ENCODE data around the gene NUDT8.

- TF ChIP-seq, protein P1, sequence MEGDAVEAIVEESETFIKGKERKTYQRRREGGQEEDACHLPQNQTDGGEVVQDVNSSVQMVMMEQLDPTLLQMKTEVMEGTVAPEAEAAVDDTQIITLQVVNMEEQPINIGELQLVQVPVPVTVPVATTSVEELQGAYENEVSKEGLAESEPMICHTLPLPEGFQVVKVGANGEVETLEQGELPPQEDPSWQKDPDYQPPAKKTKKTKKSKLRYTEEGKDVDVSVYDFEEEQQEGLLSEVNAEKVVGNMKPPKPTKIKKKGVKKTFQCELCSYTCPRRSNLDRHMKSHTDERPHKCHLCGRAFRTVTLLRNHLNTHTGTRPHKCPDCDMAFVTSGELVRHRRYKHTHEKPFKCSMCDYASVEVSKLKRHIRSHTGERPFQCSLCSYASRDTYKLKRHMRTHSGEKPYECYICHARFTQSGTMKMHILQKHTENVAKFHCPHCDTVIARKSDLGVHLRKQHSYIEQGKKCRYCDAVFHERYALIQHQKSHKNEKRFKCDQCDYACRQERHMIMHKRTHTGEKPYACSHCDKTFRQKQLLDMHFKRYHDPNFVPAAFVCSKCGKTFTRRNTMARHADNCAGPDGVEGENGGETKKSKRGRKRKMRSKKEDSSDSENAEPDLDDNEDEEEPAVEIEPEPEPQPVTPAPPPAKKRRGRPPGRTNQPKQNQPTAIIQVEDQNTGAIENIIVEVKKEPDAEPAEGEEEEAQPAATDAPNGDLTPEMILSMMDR (IDR thresholded peaks at IDR 0.05; ENCODE audit: poor library complexity) = no peak
- TF ChIP-seq EZH2 (IDR thresholded peaks at IDR 0.05; ENCODE audit: borderline replicate concordance) = no peak
Measured at GRCh38 chr11:67639438-67639859, 9.7 kb upstream of the NUDT8 start, which contains the start of gene TBX10.

Data from hepatocyte (in vitro differentiated cells).